GM12801 (cell line): ENCODE measurements around the gene SLC13A2.

Source experiments
- TF ChIP-seq, protein P1 (sequence below): IDR thresholded peaks from one replicate; pipeline ENCODE4 v1.5.1; 2011; ENCODE audit warnings: control low read depth; ENCODE audit not compliant: insufficient read length; ENCODE audit errors: extremely low read depth

Gene SLC13A2

GRCh38 chr17:28540231-28540630 is 66.8 kb downstream of the SLC13A2 start:
- TF ChIP-seq, protein P1, sequence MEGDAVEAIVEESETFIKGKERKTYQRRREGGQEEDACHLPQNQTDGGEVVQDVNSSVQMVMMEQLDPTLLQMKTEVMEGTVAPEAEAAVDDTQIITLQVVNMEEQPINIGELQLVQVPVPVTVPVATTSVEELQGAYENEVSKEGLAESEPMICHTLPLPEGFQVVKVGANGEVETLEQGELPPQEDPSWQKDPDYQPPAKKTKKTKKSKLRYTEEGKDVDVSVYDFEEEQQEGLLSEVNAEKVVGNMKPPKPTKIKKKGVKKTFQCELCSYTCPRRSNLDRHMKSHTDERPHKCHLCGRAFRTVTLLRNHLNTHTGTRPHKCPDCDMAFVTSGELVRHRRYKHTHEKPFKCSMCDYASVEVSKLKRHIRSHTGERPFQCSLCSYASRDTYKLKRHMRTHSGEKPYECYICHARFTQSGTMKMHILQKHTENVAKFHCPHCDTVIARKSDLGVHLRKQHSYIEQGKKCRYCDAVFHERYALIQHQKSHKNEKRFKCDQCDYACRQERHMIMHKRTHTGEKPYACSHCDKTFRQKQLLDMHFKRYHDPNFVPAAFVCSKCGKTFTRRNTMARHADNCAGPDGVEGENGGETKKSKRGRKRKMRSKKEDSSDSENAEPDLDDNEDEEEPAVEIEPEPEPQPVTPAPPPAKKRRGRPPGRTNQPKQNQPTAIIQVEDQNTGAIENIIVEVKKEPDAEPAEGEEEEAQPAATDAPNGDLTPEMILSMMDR: no peak

DNA sequence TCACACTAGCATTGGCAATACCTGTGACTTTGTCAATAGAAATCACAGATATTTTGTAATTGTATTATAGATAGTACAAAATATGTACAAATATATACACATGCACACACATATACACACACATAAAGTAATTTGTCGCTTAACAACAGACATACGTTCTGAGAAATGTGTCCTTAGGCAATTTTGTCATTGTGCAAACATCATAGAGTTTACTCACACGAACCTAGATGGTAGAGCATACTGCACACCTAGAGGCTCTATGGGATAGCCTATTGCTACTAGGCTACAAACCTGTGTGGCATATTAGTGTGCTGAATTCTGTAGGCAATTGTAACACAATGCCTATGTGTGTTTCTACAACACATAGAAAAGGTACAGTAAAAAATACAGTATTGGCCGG is 68.0 kb downstream of the SLC13A2 start:
- TF ChIP-seq, protein P1: no peak

GRCh38 chr17:28544402-28545140 is 71.1 kb downstream of the SLC13A2 start:
- TF ChIP-seq, protein P1: no peak

DNA sequence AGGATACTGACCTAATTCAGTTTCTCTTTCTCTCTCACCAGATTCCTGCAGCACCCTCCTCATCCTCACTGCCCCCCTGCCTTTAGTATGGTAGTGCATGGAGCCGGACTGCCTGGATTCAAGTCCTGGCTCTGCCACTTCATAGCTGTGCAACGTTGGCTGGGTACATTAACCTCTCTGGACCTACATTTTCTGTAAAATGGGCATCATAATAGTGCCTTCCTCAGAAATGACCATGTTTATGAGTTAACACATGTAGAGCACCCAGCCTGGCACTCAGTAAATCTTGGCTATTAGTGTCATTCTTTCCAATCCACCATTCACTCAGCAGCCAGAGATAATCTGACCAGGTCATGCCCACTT is 71.7 kb downstream of the SLC13A2 start:
- TF ChIP-seq, protein P1: no peak

- TF ChIP-seq, protein P1: no peak
These were observed 72.5 kb downstream of the SLC13A2 start for GRCh38 chr17:28545787-28546415.

DNA sequence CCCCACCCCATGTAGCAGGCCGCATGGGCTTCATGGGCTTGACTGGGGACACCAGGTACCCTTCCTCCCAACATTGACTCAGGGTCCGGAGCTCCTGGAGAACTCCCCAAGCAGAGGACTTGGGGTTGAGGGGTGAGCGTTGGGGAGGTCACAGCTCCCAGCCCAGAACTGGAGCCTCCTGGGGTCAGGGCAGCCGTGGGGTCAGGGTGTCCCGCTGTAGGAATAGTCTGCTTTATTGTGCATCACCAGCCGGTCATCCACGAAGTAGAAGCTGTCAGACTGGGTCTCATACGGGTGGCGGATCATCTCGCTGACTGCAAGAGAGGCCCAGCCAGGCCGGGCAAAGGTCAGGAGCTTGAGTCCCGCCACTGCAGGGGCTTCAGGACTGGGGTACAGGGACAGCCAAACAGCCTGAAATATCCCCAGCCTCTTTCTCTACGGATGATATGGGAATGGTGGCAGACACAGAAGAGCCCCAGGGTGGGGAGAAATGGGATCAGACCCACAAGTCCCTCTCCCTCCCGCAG is 73.7 kb downstream of the SLC13A2 start:
- TF ChIP-seq, protein P1: no peak
